Right lobe of liver (tissue), 4 donors: ENCODE results near the gene ACTR6.
A peak's percentile ranks its signal among the peaks of the same experiment; 100 is the strongest.

Experiments used
- POLR2A ChIP-seq: fragments of 450-650 bp; IDR thresholded peaks from one replicate; pipeline ENCODE4 v1.6.1; 2017; ENCODE audit warnings: antibody characterized with exemption, mild to moderate bottlenecking
- TF ChIP-seq, protein P1 (sequence below), 4 donors: fragments of 200-600 bp in 3 of 4; fragments of 450-650 bp in 1 of 4; IDR thresholded peaks; one replicate each; pipeline versions ENCODE4 v1.5.1 to v1.8.0; 2016 to 2022; ENCODE audit warnings: antibody characterized with exemption in 4 of 4, mild to moderate bottlenecking in 2 of 4
- donor health status: DM: no; HTN: no; CAD: no.
- donor health status: DM: no; HTN: no; CAD: no.
- donor health status: DM: no; HTN: yes; CAD: no.

DNA sequence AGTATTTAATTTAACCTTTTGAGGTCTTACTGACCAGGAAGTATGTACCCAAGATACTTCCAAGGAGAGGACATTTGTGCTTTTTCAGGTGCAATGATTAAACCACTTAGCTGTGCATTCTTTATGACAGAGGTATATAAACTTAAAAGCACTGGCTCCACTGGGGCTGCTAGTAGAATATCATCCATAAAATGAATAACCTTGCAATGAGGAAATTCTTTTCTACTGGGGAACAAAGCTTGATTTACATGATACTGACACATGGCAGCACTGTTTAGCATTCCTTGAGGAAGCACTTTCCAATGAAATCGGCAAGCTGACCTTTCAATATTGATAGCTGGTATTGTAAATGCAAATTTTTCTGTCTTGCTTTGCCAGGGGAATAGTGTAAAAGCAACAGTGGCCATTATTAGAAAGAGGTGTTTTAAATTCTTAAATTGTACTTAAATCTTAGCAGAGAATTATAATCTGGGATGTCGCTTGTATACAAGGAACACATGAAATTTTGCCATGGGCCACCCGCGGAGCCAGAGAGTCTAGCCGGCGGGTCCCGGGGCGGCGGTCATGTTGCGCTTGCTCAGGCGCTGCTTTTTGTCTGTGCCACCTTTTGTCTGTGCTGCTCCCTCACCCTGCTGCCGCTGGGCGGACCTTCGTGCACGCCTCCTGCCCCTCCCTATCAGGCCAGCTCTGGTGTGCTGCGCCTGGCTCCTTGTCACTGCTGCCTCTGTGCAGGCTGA is 37.0 kb upstream of the ACTR6 start:
- TF ChIP-seq, protein P1, sequence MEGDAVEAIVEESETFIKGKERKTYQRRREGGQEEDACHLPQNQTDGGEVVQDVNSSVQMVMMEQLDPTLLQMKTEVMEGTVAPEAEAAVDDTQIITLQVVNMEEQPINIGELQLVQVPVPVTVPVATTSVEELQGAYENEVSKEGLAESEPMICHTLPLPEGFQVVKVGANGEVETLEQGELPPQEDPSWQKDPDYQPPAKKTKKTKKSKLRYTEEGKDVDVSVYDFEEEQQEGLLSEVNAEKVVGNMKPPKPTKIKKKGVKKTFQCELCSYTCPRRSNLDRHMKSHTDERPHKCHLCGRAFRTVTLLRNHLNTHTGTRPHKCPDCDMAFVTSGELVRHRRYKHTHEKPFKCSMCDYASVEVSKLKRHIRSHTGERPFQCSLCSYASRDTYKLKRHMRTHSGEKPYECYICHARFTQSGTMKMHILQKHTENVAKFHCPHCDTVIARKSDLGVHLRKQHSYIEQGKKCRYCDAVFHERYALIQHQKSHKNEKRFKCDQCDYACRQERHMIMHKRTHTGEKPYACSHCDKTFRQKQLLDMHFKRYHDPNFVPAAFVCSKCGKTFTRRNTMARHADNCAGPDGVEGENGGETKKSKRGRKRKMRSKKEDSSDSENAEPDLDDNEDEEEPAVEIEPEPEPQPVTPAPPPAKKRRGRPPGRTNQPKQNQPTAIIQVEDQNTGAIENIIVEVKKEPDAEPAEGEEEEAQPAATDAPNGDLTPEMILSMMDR (IDR thresholded peaks at IDR 0.05), result peak in 3 of 4 donors; percentile 6 to 27 (median 20)
- TF ChIP-seq POLR2A, result no peak
